Ectodermal cell (in vitro differentiated cells): ENCODE data around the gene EFCAB12.

ENCODE experiments used
- H3K27ac ChIP-seq: 2 replicates; pipeline ENCODE4 v1.7.0; 2013; ENCODE audit warnings: mild to moderate bottlenecking, low read depth, low read length; ENCODE audit not compliant: insufficient read depth, poor library complexity, severe bottlenecking
- H3K27me3 ChIP-seq: 2 replicates; pipeline ENCODE4 v1.7.0; 2013; ENCODE audit warnings: mild to moderate bottlenecking, low read length; ENCODE audit not compliant: insufficient read depth, control insufficient read depth, poor library complexity, severe bottlenecking
- H3K36me3 ChIP-seq: one replicate; pipeline ENCODE4 v1.7.0; 2013; ENCODE audit warnings: low read length; ENCODE audit not compliant: control insufficient read depth, insufficient read depth
- H3K4me1 ChIP-seq: one replicate; pipeline ENCODE4 v1.7.0; 2013; ENCODE audit warnings: low read length; ENCODE audit not compliant: control insufficient read depth, insufficient read depth
- H3K4me3 ChIP-seq: 2 replicates; pipeline ENCODE4 v1.7.0; 2013; ENCODE audit warnings: low read depth, low read length, control low read depth; ENCODE audit not compliant: insufficient read depth
- H3K9me3 ChIP-seq: 2 replicates; pipeline ENCODE4 v1.7.0; 2013; ENCODE audit warnings: mild to moderate bottlenecking, low read length, moderate library complexity; ENCODE audit not compliant: control insufficient read depth
- WGBS, 2 experiments: methylation state at CpG; one replicate each; pipeline ENCODE4 v1.1.7; 2013; ENCODE audit warnings: missing lambda C conversion rate in 2 of 2; 5-methylcytosine and 5-hydroxymethylcytosine counted together

EFCAB12 gene

DNA sequence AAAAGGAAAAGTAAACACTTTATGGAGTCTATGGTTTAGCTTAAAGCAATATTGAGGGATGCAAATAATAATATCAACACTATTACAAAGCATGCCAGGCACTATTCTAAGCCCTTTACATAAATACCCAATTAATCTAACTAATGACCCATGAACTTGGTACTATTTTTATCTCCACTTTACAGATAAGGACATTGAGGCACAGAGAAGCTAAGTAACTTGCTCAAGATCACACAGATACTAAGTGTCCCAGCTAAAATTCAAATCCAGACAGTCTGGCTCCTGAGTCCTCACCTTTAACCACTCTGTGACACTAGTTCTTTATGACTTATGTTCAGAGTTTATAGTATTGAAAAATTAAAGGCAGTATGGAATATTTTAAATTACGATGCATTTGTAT, 5.7 kb upstream of the EFCAB12 start:
- H3K4me3 ChIP-seq = no peak overlapping the region
- H3K9me3 ChIP-seq = no peaks in the 10 kb centered on the region
- no peak overlapping the region for H3K27ac ChIP-seq
- peaks cover 44% of the 10 kb centered on the region for H3K36me3 ChIP-seq
- peaks cover 6% of the 10 kb centered on the region for H3K4me1 ChIP-seq
- WGBS, 2 experiments = 100% methylated on average over 1 of the region's 1 CpG; no CpG with 5 or more reads in 1 of the 2 experiments
- H3K27me3 ChIP-seq = no peaks in the 10 kb centered on the region

DNA sequence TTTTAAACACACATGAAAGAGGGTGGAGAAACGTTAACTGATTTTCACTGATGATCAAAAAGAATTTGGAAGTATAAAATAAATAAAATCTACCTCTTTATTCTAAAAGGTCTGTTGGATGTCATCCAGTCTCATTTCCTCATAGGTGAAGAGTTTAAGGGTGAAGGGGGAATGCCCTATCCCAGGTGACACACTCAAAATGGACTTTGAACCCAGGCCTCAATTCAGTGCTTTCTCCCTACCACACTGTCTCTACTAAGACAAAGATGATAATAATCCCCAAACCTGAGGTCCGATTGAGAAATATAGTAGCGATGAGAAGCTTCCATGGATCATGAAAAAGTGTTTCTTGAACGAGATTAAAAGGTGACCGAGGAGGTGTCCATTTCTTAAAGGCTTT, 5.1 kb upstream of the EFCAB12 start:
- Histone ChIP-seq H3K27me3 (no peaks in the 10 kb centered on the region), H3K4me1 (peaks cover 5% of the 10 kb centered on the region), H3K4me3 (no peak overlapping the region), H3K27ac (no peak overlapping the region), H3K9me3 (no peaks in the 10 kb centered on the region), H3K36me3 (peaks cover 44% of the 10 kb centered on the region)
- WGBS, 2 experiments = 96 to 98% methylated on average over 4 to 5 of the region's 5 CpGs

DNA sequence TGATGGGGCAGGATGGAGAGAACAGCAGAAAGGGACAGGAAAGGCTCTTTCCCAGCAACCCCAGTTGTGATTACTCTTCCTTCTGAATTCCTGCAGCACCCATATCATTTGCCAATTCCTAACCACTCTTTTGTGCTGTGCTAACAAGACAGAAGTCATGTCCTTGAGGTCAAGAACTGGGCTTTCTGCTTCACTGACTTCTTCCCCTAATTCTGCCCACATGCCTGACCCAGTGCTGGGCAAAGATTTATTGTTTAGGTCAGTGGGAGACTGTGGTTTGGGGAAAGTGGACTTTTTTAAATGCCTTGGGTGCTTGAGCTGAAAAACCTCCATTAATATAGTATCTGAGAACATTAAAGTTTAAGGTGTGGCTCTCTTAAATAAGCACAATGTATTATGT, 4.2 kb upstream of the EFCAB12 start:
- no peaks in the 10 kb centered on the region for H3K4me1 ChIP-seq
- H3K4me3 ChIP-seq = no peak overlapping the region
- peaks cover 4% of the 10 kb centered on the region for H3K27me3 ChIP-seq
- H3K9me3 ChIP-seq = no peaks in the 10 kb centered on the region
- H3K36me3 ChIP-seq = peaks cover 42% of the 10 kb centered on the region
- H3K27ac ChIP-seq = no peak overlapping the region

DNA sequence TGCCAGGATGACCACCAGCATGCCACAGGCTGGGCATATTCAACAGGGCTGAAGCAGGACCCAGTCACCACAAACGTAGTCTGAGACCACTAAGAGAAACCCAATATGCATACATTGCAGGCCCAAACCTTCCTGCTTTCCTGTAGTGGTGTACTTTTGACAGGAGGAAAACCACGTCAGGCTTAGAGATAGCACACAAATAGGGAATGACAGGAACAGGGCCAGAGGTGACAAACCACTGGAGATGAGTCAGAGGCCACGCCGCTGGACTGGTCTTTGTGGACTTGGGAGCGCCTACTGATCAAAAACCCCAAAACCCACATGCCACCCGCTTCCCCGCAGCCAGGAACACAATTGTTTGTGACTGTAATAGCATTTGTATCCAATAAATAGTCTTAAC, 3.6 kb upstream of the EFCAB12 start:
- no peaks in the 10 kb centered on the region for H3K4me1 ChIP-seq
- H3K27ac ChIP-seq = no peak overlapping the region
- 95 to 96% methylated on average over 5 to 7 of the region's 7 CpGs for WGBS, 2 experiments
- H3K36me3 ChIP-seq = peaks cover 35% of the 10 kb centered on the region
- H3K9me3 ChIP-seq = no peaks in the 10 kb centered on the region
- H3K27me3 ChIP-seq = peaks cover 7% of the 10 kb centered on the region
- H3K4me3 ChIP-seq = no peak overlapping the region

GRCh38 chr3:129429602-129430001, 1.2 kb upstream of the EFCAB12 start:
- Histone ChIP-seq H3K4me3 (no peak overlapping the region), H3K27ac (no peak overlapping the region), H3K4me1 (no peaks in the 10 kb centered on the region), H3K9me3 (no peaks in the 10 kb centered on the region), H3K27me3 (peaks cover 7% of the 10 kb centered on the region), H3K36me3 (peaks cover 32% of the 10 kb centered on the region)
- 72 to 79% methylated on average over 4 of the region's 4 CpGs for WGBS, 2 experiments

- peaks cover 30% of the 10 kb centered on the region for H3K36me3 ChIP-seq
- peaks cover 7% of the 10 kb centered on the region for H3K27me3 ChIP-seq
- no peak overlapping the region for H3K4me3 ChIP-seq
- H3K4me1 ChIP-seq = no peaks in the 10 kb centered on the region
- 88 to 90% methylated on average over 3 of the region's 3 CpGs for WGBS, 2 experiments
- H3K9me3 ChIP-seq = no peaks in the 10 kb centered on the region
- H3K27ac ChIP-seq = peak overlapping the region; percentile 68
These were observed 630 bp upstream of the EFCAB12 start for GRCh38 chr3:129429080-129429451.

DNA sequence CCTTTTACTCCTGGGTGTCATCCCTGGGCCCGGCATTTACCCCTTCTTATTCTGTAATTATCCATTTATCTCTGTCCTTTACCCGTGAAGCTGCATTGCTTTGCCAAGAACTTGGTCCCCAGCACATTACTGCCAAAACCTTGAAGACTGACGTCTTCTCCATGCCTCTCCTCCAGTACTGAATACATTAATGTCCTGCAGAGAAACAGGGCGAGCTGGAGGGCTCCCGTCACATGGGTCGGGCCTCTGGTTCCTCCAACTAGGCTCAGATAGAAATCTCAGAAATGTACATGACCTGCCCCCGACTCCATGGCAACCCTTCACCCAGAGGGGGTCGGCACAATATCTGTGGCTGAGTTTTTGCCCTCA, 445 bp downstream of the EFCAB12 start:
- H3K9me3 ChIP-seq = no peaks in the 10 kb centered on the region
- H3K4me1 ChIP-seq = no peaks in the 10 kb centered on the region
- H3K27ac ChIP-seq = no peak overlapping the region
- peaks cover 21% of the 10 kb centered on the region for H3K36me3 ChIP-seq
- H3K4me3 ChIP-seq = peak overlapping the region; percentile 51
- peaks cover 7% of the 10 kb centered on the region for H3K27me3 ChIP-seq
- WGBS, 2 experiments = 21% methylated on average over 8 of the region's 8 CpGs

GRCh38 chr3:129425619-129426018, 2.8 kb downstream of the EFCAB12 start:
- Histone ChIP-seq H3K27me3 (peaks cover 7% of the 10 kb centered on the region), H3K9me3 (no peaks in the 10 kb centered on the region), H3K27ac (no peak overlapping the region), H3K4me1 (no peaks in the 10 kb centered on the region), H3K4me3 (no peak overlapping the region), H3K36me3 (no peaks in the 10 kb centered on the region)
- 80 to 84% methylated on average over 2 of the region's 2 CpGs for WGBS, 2 experiments

GRCh38 chr3:129425213-129425612, 3.2 kb downstream of the EFCAB12 start:
- Histone ChIP-seq H3K27me3 (peaks cover 7% of the 10 kb centered on the region), H3K9me3 (no peaks in the 10 kb centered on the region), H3K4me1 (no peaks in the 10 kb centered on the region), H3K36me3 (no peaks in the 10 kb centered on the region), H3K4me3 (no peak overlapping the region), H3K27ac (no peak overlapping the region)
- 26 to 41% methylated on average over 3 of the region's 3 CpGs for WGBS, 2 experiments

- WGBS, 2 experiments = 84 to 88% methylated on average over 4 of the region's 4 CpGs
These were observed 4.1 kb downstream of the EFCAB12 start for GRCh38 chr3:129424185-129424841.

GRCh38 chr3:129422897-129423296, 5.5 kb downstream of the EFCAB12 start:
- Histone ChIP-seq H3K4me3 (no peak overlapping the region), H3K9me3 (no peaks in the 10 kb centered on the region), H3K4me1 (no peaks in the 10 kb centered on the region), H3K27ac (no peak overlapping the region), H3K36me3 (no peaks in the 10 kb centered on the region), H3K27me3 (peaks cover 6% of the 10 kb centered on the region)
- 82 to 92% methylated on average over 1 of the region's 1 CpG for WGBS, 2 experiments

More at GRCh38 chr3:129424185-129424841, 4.1 kb downstream of the EFCAB12 start:
- no peak overlapping the region for H3K27ac ChIP-seq
- no peaks in the 10 kb centered on the region for H3K9me3 ChIP-seq
- no peaks in the 10 kb centered on the region for H3K36me3 ChIP-seq
- peaks cover 7% of the 10 kb centered on the region for H3K27me3 ChIP-seq
- H3K4me3 ChIP-seq = no peak overlapping the region
- H3K4me1 ChIP-seq = no peaks in the 10 kb centered on the region
